Measurements from ENCODE around the gene ABCC5. TPM values are rescaled to one million over a fixed set of nuclear protein-coding genes. Genes with fewer than 3 reads are reported as not detected.
"Not testable (repeated sequence)": the region's sequence is repeated elsewhere in the genome, so short reads cannot be mapped to it uniquely, and the experiment has no call there.

Gene ABCC5
- total RNA-seq, 1 experiment from 2014 or later = 29.1 TPM

DNA sequence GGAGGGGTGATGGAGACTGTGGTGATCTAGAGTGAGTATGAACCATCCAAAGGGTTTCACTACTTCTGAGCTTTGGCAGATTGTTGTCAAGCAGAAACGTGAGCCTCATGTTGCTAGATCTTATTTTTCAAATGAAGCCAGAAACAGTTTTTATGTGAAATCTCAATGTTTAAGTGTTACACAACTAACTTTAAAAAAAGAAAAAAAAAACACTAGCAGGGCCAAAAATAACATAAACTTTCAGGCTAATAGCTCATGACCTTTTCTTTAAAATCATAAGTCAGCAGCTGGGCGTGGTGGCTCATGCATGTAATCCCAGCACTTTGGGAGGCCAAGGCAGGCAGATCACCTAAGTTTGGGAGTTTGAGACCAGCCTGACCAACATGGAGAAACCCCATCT is 11.8 kb upstream of the ABCC5 start:
- POLR2A ChIA-PET = no interaction called here
- Mint-ChIP-seq H3K27ac (no peak overlapping the region), H3K27me3 (ENCODE audit: low read depth) (no peaks in the 10 kb centered on the region), H3K4me3 (no peak overlapping the region), H3K36me3 (no peaks in the 10 kb centered on the region), H3K9me3 (peaks cover 10% of the 10 kb centered on the region), H3K4me1 (no peaks in the 10 kb centered on the region)
- no peak for ATAC-seq
- no peak for DNase-seq (ENCODE audit: low spot score)
- CTCF ChIA-PET = no interaction called here
- no peak for TF ChIP-seq GRHL2 (CRISPR knock-in tag; IDR thresholded peaks at IDR 0.05; ENCODE audit: insufficient replicate concordance, severe bottlenecking)
- TF ChIP-seq, protein P1, sequence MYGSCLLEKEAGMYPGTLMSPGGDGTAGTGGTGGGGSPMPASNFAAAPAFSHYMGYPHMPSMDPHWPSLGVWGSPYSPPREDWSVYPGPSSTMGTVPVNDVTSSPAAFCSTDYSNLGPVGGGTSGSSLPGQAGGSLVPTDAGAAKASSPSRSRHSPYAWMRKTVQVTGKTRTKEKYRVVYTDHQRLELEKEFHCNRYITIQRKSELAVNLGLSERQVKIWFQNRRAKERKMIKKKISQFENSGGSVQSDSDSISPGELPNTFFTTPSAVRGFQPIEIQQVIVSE (CRISPR knock-in tag; IDR thresholded peaks at IDR 0.05; ENCODE audit: borderline replicate concordance) = no peak
- TF ChIP-seq ZNF232 (CRISPR knock-in tag; IDR thresholded peaks at IDR 0.05) = no peak
- TF ChIP-seq, protein P2, sequence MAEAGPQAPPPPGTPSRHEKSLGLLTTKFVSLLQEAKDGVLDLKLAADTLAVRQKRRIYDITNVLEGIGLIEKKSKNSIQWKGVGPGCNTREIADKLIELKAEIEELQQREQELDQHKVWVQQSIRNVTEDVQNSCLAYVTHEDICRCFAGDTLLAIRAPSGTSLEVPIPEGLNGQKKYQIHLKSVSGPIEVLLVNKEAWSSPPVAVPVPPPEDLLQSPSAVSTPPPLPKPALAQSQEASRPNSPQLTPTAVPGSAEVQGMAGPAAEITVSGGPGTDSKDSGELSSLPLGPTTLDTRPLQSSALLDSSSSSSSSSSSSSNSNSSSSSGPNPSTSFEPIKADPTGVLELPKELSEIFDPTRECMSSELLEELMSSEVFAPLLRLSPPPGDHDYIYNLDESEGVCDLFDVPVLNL (CRISPR knock-in tag; IDR thresholded peaks at IDR 0.05; ENCODE audit: borderline replicate concordance, low read depth) = no peak
- no peak for TF ChIP-seq ZNF425 (CRISPR knock-in tag; conservative IDR thresholded peaks at IDR 0.05)
- TF ChIP-seq SMAD3 (CRISPR knock-in tag; IDR thresholded peaks at IDR 0.05; ENCODE audit: borderline replicate concordance) = no peak
- TF ChIP-seq ZNF416 (CRISPR knock-in tag; IDR thresholded peaks at IDR 0.05) = no peak
- TF ChIP-seq AR (CRISPR knock-in tag; IDR thresholded peaks at IDR 0.05) = no peak
- no peak for TF ChIP-seq ERG (CRISPR knock-in tag; IDR thresholded peaks at IDR 0.05)

GRCh38 chr3:184028275-184028890 is 10.7 kb upstream of the ABCC5 start:
- H3K9me3 Mint-ChIP-seq; POLR2A ChIA-PET; ATAC-seq; H3K27ac Mint-ChIP-seq; CTCF ChIA-PET; H3K4me1 Mint-ChIP-seq; H3K36me3 Mint-ChIP-seq; H3K4me3 Mint-ChIP-seq; DNase-seq (ENCODE audit: low spot score); H3K27me3 Mint-ChIP-seq (ENCODE audit: low read depth): not testable (repeated sequence)

- H3K27ac Mint-ChIP-seq; CTCF ChIA-PET; H3K9me3 Mint-ChIP-seq; DNase-seq (ENCODE audit: low spot score); H3K36me3 Mint-ChIP-seq; ATAC-seq; H3K4me1 Mint-ChIP-seq; POLR2A ChIA-PET; H3K4me3 Mint-ChIP-seq; H3K27me3 Mint-ChIP-seq (ENCODE audit: low read depth): not testable (repeated sequence)
Observed at GRCh38 chr3:184025256-184025655, 7.6 kb upstream of the ABCC5 start.

DNA sequence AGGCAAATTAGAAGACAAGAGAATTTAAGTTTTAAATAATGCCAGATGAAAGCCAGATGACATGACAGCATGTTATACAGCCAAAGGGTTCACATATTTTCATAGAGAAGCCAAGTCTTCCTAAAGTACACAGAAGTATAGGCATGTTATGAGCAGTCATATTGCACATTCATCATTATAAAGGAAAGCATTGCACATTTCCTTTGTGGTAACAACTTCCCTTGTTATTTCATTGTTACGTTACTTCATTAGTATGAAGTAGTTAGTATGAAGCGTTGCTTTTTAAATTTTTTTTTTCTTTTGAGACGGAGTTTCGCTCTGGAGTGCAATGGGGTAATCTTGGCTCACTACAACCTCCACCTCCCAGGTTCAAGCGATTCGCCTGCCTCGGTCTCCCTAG is 4.6 kb upstream of the ABCC5 start:
- TF ChIP-seq MXD4 (CRISPR knock-in tag; IDR thresholded peaks at IDR 0.05; ENCODE audit: borderline replicate concordance) (no peak), ATF2 (CRISPR knock-in tag; IDR thresholded peaks at IDR 0.05; ENCODE audit: borderline replicate concordance, low read depth) (no peak)
- no peak for DNase-seq (ENCODE audit: low spot score)
- 0 out of 2 replicates have a peak, but pooled peaks cover 2% of the 10 kb centered on the region for H3K4me1 Mint-ChIP-seq
- no peak overlapping the region for H3K27ac Mint-ChIP-seq
- ATAC-seq = no peak
- no peaks in the 10 kb centered on the region for H3K36me3 Mint-ChIP-seq
- no peaks in the 10 kb centered on the region for H3K9me3 Mint-ChIP-seq
- ChIA-PET POLR2A (no interaction called here), CTCF (interaction anchor here (1.0 kb wide), 1 partner anchor 18 kb away, joined by 3 read pairs; no protein-coding TSS in a partner anchor)
- H3K4me3 Mint-ChIP-seq = no peak overlapping the region
- H3K27me3 Mint-ChIP-seq (ENCODE audit: low read depth) = no peaks in the 10 kb centered on the region

All from WTC11 (cell line).